ENCODE measurements around the gene LBR.

GRCh38 chr1:225413708-225414375 lies 14.0 kb downstream of the LBR start:
- TF ChIP-seq CTCF (conservative IDR thresholded peaks at IDR 0.05) (peak; percentile 10; the same call in 1 of the 2 replicates), ZFX (IDR thresholded peaks at IDR 0.05) (no peak)

Measured in C4-2B (cell line).